ENCODE measurements around the gene B4GALT1. TPM values are rescaled to one million over a fixed set of nuclear protein-coding genes. Genes with fewer than 3 reads are reported as not detected.
A peak's percentile ranks its signal among the peaks of the same experiment; 100 is the strongest.

The B4GALT1 gene
- polyA plus RNA-seq (2012; ENCODE audit: insufficient read length, low read depth) = 47.9 TPM

GRCh38 chr9:33167084-33167971, at the start of gene B4GALT1:
TSS of gene B4GALT1 (minus strand) at chr9:33167336. CDS start at chr9:33167169, 167 bp downstream.
- TF ChIP-seq SIN3A (IDR thresholded peaks at IDR 0.05; ENCODE audit: borderline replicate concordance, insufficient read depth, low read length) (0 out of 2 replicates have a peak, but pooled peaks have one; percentile 18), FOXP2 (optimal IDR thresholded peaks at IDR 0.05; ENCODE audit: borderline replicate concordance, extremely low read depth, extremely low read length, insufficient read depth) (no peak), POLR2AphosphoS5 (IDR thresholded peaks at IDR 0.05; ENCODE audit: low read depth, low read length) (peak; percentile 33; the same call in 1 of the 2 replicates), REST (IDR thresholded peaks at IDR 0.05; ENCODE audit: insufficient read depth in 1 of 2, low read depth in 2 of 2, low read length in 2 of 2) (no peak), TAF1 (IDR thresholded peaks at IDR 0.05; ENCODE audit: borderline replicate concordance, insufficient read depth, low read length) (no peak)

GRCh38 chr9:33211695-33212393, 44.7 kb upstream of the B4GALT1 start:
- TF ChIP-seq POLR2AphosphoS5 (IDR thresholded peaks at IDR 0.05; ENCODE audit: low read depth, low read length) (no peak), SIN3A (IDR thresholded peaks at IDR 0.05; ENCODE audit: borderline replicate concordance, insufficient read depth, low read length) (no peak), FOXP2 (optimal IDR thresholded peaks at IDR 0.05; ENCODE audit: borderline replicate concordance, extremely low read depth, extremely low read length, insufficient read depth) (no peak), REST (IDR thresholded peaks at IDR 0.05; ENCODE audit: insufficient read depth in 1 of 2, low read depth in 2 of 2, low read length in 2 of 2) (no peak), TAF1 (IDR thresholded peaks at IDR 0.05; ENCODE audit: borderline replicate concordance, insufficient read depth, low read length) (no peak)

- TF ChIP-seq FOXP2 (optimal IDR thresholded peaks at IDR 0.05; ENCODE audit: borderline replicate concordance, extremely low read depth, extremely low read length, insufficient read depth) (no peak), TAF1 (IDR thresholded peaks at IDR 0.05; ENCODE audit: borderline replicate concordance, insufficient read depth, low read length) (no peak), REST (IDR thresholded peaks at IDR 0.05; ENCODE audit: insufficient read depth in 1 of 2, low read depth in 2 of 2, low read length in 2 of 2) (no peak), POLR2AphosphoS5 (IDR thresholded peaks at IDR 0.05; ENCODE audit: low read depth, low read length) (no peak), SIN3A (IDR thresholded peaks at IDR 0.05; ENCODE audit: borderline replicate concordance, insufficient read depth, low read length) (no peak)
Observed at GRCh38 chr9:33210006-33210715, 43.0 kb upstream of the B4GALT1 start.

- TF ChIP-seq REST (IDR thresholded peaks at IDR 0.05; ENCODE audit: insufficient read depth in 1 of 2, low read depth in 2 of 2, low read length in 2 of 2) (no peak), POLR2AphosphoS5 (IDR thresholded peaks at IDR 0.05; ENCODE audit: low read depth, low read length) (no peak), TAF1 (IDR thresholded peaks at IDR 0.05; ENCODE audit: borderline replicate concordance, insufficient read depth, low read length) (no peak), FOXP2 (optimal IDR thresholded peaks at IDR 0.05; ENCODE audit: borderline replicate concordance, extremely low read depth, extremely low read length, insufficient read depth) (no peak), SIN3A (IDR thresholded peaks at IDR 0.05; ENCODE audit: borderline replicate concordance, insufficient read depth, low read length) (no peak)
Observed at GRCh38 chr9:33209394-33209793, 42.3 kb upstream of the B4GALT1 start.

Data from PFSK-1 (cell line).